ENCODE data around the gene OVCH1.

OVCH1 gene

DNA sequence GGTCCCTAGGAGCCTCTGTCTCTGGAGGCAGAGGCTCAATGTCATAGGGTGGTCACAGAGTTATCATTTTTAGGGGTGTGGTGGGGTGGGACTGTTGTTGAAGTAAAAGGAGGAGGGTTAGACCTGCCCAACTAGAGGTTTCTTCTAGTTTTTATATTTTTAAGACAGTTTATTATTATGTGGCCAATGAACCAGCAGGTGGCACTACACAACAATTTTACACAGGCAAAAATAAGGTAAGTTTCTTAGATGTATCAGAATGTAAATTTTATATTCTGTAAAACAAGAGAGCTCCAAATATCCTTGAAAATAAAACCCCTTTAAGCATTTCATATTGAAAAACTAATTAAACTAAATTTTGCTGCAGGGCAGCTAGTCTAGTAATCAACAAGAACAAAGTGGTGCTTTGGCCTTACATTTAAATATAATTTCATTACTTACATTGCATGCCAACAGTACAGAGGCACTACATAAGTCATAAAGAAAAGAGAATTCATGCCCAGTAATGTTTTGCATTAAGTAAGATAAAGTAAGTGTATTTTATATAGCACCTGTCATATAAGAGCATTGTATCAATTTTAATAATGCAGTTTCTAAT, 22.2 kb upstream of the OVCH1 start:
- TF ChIP-seq GATA1 (IDR thresholded peaks at IDR 0.05; ENCODE audit: low read depth, low read length), result no peak
- TF ChIP-seq POLR2A (IDR thresholded peaks at IDR 0.05; ENCODE audit: low read length), result no peak
- DNase-seq, result peak; percentile 23 to 69

DNA sequence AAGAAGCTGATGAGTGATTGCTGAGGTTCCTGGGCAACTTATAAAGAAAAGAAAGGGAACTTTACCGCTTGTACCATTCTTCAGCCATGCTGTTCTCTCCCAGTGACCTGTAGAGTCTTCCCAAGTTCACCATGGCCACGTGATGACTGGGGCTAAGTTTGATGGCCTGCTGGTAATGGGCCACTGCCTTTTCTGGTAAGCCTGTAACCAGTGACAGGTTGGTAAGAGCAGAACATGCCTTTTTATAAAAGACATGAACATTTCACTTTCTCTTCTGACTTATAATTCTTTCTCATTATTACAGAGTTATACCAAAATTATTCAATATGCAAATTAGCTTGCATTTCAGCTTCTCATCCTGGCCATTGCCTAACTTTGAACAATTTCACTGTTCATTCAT, 20.9 kb upstream of the OVCH1 start:
- no peak for DNase-seq
- TF ChIP-seq POLR2A (IDR thresholded peaks at IDR 0.05; ENCODE audit: low read length) (no peak), GATA1 (IDR thresholded peaks at IDR 0.05; ENCODE audit: low read depth, low read length) (no peak)

DNA sequence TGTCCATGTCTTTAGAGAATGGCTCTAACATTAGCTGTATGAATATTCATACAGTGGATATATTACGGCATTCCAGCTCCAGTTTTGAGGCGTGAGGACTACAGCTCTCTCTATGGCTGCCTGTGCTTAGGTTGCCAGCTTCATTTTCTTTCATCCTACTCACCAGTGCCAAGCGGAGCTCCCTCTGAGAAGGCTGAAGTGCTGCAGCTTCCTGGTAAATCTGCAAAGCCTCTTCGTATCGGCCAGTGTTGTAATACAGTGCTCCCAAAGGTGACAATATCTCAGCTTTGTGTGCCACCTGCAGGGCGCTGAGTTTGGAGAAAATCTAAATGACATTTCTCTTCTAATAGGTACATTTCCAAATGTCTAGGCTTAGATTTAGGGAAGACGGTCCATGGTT, 19.8 kb upstream of the OVCH1 start:
- no peak for DNase-seq

DNA sequence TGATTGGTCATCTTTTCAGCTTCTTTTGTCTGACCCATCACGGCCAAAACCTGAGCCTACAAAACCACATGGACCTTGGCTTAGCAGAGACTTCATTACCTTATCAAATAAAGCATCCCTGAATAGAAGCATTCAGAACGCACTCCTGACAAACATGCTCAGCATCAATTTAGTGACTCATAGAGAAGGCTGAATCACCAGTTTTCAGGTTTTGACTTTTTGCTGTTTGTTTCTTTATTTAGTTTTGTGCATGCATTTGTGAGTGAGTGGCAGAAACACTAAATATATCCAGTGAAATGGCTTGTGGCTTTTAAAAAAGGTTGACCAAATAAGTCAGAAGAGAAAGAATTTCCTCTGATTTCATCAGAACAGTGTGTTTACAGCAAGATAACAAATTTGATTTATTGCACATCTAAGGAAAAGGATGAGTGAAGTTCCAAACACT, 19.0 kb upstream of the OVCH1 start:
- no peak for DNase-seq
- TF ChIP-seq POLR2A (IDR thresholded peaks at IDR 0.05; ENCODE audit: low read length) (no peak), GATA1 (IDR thresholded peaks at IDR 0.05; ENCODE audit: low read depth, low read length) (no peak)

More for the DNA sequence above, 19.8 kb upstream of the OVCH1 start:
- no peak for TF ChIP-seq GATA1 (IDR thresholded peaks at IDR 0.05; ENCODE audit: low read depth, low read length)
- no peak for TF ChIP-seq POLR2A (IDR thresholded peaks at IDR 0.05; ENCODE audit: low read length)

DNA sequence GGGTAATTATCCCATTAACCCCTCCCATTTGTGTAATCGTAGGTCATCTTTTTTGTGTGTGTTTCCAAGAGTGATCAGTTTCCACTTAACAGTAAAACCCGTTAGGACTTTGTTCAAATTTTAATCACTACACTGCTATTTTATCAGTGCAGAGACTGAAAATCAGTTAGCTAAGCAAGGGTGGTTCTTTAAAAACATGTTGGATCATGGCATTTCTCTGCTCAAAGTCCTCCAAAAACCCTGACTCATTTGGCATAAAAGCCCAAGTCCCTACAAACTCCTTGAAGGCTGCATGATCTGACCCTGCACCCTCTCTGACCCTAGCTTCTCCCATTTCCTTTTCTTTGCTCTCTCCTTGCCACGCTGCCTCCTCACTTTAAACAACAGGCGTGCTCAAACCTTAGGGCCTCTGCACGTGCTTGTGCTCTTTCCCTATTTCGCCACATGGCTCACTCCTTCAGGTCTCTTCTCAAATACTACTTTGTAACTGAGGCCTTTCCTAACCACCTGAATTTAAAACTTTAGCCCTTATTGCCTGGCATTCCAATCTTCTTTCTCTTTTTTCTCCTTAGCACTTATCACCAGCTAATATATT, 13.2 kb upstream of the OVCH1 start:
- TF ChIP-seq POLR2A (IDR thresholded peaks at IDR 0.05; ENCODE audit: low read length) (no peak), GATA1 (IDR thresholded peaks at IDR 0.05; ENCODE audit: low read depth, low read length) (no peak)
- DNase-seq, result no peak

DNA sequence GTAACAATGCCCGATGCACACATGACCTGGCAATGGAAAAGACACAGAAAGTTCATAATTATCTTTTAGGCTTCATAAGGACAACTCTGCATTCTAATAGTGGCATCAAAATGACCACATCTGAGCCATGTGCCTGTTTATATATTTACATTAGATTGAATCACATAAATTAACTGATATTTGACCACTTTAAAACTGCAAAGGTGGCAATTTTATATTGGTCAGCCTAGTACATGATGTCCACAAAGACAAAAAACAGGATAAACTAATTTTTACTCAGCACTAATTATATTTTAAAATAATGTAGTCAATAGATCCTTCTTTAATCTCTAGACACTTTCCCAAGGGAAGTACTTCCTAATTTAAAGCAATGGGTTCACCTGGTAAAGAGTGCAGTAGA, 12.0 kb upstream of the OVCH1 start:
- DNase-seq, result no peak
- TF ChIP-seq GATA1 (IDR thresholded peaks at IDR 0.05; ENCODE audit: low read depth, low read length), result no peak
- no peak for TF ChIP-seq POLR2A (IDR thresholded peaks at IDR 0.05; ENCODE audit: low read length)

DNA sequence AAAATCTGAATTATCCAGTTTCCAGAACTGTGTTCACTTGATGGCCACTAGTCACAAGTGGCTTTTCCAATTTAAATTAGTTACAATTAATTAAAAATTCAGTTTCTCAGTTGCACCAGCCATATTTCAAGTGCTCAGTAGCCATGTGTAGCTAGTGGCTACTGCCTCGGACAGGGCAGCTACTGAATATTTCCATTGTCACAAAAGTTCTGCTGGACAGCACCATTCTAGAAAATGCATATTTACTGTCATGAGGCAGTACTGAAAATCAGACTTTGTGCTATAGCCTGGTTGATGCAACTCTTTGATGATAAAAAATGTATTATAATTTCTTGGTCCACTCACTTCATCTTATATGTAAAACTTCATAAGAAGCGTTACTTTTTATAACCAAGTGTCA, 11.5 kb upstream of the OVCH1 start:
- TF ChIP-seq POLR2A (IDR thresholded peaks at IDR 0.05; ENCODE audit: low read length), result no peak
- no peak for TF ChIP-seq GATA1 (IDR thresholded peaks at IDR 0.05; ENCODE audit: low read depth, low read length)
- DNase-seq, result no peak

DNA sequence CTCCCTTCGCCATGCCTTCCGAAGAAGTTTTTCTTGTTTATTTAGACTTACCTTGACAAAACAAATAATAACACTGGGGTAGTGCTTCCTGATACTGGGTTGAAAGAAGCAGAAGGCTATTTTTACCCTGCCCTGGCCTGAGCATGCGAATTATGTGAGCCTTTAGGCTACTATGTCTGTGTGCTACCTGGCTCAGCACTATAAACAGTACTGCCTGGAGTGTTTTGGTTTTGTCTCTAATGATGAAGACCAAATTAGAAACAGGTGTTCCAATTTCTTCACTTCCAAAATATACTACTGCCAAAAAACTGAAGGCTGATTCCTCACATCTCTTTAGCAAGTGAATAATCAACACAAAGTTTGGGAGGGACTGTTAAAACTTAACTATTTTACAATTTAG, 7.6 kb upstream of the OVCH1 start:
- TF ChIP-seq POLR2A (IDR thresholded peaks at IDR 0.05; ENCODE audit: low read length) (no peak), GATA1 (IDR thresholded peaks at IDR 0.05; ENCODE audit: low read depth, low read length) (no peak)
- DNase-seq, result no peak

DNA sequence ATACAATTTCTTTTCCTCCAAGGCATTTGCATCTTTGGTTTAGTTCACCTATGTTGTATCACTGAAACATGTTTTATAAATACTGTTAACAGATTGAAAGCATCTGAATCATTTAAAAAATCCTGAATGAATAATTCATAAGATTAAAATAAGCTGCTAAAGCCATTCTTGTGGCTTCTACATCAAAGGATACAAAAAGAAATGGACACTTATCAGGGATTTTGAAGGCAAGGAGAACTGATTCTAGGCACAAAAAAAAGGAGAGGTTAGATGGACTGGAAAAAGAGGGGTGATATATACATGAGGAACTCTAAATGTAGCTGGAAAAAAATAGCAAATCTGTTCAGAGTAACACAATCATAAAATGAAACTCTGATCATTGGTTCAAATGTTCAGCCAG, 5.8 kb upstream of the OVCH1 start:
- DNase-seq, result no peak
- TF ChIP-seq GATA1 (IDR thresholded peaks at IDR 0.05; ENCODE audit: low read depth, low read length) (no peak), POLR2A (IDR thresholded peaks at IDR 0.05; ENCODE audit: low read length) (no peak)

DNA sequence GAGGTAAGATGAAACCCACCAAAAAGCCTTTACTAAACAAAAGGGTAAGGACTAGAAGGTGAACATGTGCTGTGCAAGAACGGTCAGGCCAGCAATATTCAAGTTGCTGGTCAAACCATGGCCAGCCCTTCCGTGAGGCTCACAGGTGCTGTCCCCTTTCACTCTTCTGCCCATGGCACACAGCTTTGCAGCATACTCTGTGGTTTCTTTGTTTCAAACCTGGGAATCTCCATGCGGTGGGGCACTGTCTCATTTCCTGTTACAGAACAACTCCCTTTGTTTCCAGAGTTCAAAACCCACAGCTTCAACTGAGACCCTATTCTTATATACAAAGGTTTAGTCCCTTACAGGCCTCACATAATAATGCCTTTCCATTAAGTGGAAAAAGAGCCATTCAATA, 1.7 kb upstream of the OVCH1 start:
- TF ChIP-seq GATA1 (IDR thresholded peaks at IDR 0.05; ENCODE audit: low read depth, low read length) (no peak), POLR2A (IDR thresholded peaks at IDR 0.05; ENCODE audit: low read length) (no peak)
- no peak for DNase-seq

DNA sequence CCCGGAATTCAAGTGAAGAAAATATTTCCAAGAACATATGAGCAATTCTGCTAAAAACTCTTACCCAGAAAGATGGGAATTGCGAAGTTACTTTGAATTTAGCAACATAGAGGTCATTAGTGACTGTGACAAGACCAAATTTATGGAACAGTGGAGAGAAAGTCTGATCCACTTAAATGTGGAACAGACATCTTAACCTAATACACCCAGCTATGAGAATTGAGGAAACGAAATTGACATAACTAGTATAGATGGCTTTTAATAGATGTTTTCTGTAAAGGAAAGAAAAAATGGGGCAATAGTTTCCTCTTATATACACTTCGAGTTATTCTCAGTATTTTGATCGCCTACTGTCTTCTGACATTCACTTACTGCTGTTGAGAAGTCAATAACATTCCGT, 4.6 kb downstream of the OVCH1 start:
- TF ChIP-seq GATA1 (IDR thresholded peaks at IDR 0.05; ENCODE audit: low read depth, low read length) (no peak), POLR2A (IDR thresholded peaks at IDR 0.05; ENCODE audit: low read length) (no peak)
- no peak for DNase-seq

DNA sequence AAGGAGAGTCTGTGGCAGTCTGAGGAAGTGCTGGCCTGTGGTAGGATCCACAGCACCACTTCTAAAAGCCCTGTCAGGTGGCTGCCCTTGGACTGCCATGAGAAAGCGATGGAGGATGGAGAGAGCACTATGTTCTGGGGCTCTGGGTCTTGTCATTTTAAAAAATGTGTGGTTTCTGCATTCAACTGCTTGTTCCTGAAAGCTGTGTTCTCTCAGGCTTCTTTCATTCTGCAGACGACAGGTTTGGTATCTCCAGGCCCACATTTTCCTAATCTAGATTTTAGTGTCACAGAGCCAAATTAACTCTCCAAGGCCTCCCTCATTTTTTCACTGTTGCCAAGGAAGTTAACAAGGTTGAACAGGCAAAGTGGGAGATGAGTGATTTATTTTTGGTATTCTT, 10.5 kb downstream of the OVCH1 start:
- TF ChIP-seq GATA1 (IDR thresholded peaks at IDR 0.05; ENCODE audit: low read depth, low read length), result no peak
- no peak for TF ChIP-seq POLR2A (IDR thresholded peaks at IDR 0.05; ENCODE audit: low read length)
- DNase-seq, result no peak

DNA sequence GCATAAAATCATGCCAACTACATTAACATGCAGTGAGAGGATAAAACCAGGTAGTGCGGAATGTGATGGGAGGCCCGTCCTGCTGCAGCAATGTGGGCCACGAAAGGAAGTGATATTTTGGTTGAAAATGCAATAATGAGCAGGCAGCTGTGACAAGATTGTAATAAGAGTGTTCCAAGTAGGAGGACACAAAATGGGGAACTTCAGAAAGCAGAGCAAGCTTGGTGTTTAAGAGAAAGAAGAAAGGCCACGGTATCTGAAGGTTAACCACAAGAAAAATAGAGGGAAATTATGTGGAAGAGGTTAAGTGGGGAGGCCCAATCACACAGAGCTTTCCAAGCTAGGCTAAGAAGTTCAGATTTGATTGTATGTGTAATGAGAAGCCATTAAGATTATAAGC, 34.3 kb downstream of the OVCH1 start:
- no peak for TF ChIP-seq GATA1 (IDR thresholded peaks at IDR 0.05; ENCODE audit: low read depth, low read length)
- TF ChIP-seq POLR2A (IDR thresholded peaks at IDR 0.05; ENCODE audit: low read length), result no peak
- no peak for DNase-seq

DNA sequence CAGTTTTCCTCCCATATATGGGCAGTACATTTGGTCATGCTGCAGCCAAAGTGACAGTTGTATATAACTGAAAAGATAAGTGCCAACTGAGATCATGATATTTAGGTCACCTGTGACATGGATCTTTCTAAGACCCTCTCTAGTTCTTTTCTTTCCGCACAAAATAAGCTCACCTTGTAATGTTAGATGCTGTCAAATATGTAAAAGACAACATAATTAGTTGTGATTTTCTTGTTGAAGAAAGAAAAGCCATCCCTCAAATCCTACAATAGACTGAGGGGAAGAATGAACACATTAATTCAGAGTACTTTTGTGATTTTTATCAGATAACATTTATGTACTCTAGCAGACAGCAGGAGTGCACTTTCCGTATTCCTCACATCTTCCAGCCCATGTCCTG, 37.4 kb downstream of the OVCH1 start:
- no peak for TF ChIP-seq GATA1 (IDR thresholded peaks at IDR 0.05; ENCODE audit: low read depth, low read length)
- no peak for DNase-seq

DNA sequence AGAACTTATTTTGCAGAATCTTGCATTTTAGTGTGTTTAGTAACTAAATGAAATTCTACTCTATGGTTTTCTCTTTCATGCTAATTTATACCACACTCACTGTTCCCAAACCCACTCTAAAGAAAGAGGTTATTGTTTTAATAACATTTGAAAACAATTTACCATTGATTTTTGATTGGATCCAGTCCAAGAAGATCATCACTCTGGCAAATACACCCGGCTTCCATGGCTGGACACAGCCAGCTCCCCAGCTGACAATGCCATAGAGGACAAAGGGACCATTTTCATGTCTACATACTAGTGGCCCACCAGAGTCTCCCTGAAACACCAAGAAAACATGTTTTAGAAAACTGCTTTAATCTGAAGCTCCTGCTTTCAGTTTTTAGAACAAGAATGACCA, 42.4 kb downstream of the OVCH1 start:
- TF ChIP-seq GATA1 (IDR thresholded peaks at IDR 0.05; ENCODE audit: low read depth, low read length) (no peak), POLR2A (IDR thresholded peaks at IDR 0.05; ENCODE audit: low read length) (no peak)
- DNase-seq, result no peak
